ENCODE measurements around the gene UCP3. TPM values are rescaled to one million over a fixed set of nuclear protein-coding genes. Genes with fewer than 3 reads are reported as not detected.
A peak's percentile ranks its signal among the peaks of the same experiment; 100 is the strongest.

Gene UCP3, protein sequence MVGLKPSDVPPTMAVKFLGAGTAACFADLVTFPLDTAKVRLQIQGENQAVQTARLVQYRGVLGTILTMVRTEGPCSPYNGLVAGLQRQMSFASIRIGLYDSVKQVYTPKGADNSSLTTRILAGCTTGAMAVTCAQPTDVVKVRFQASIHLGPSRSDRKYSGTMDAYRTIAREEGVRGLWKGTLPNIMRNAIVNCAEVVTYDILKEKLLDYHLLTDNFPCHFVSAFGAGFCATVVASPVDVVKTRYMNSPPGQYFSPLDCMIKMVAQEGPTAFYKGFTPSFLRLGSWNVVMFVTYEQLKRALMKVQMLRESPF
- 1 to 10 TPM; 1.9 to 3.5 TPM for total RNA-seq
- 0.61 TPM for polyA plus RNA-seq (2013, experiment 1 of 2)
- polyA plus RNA-seq (2013, experiment 2 of 2) = 1.1 TPM
- long read RNA-seq, experiment 1 = 0 reads
- long read RNA-seq, experiment 2 = 0 reads
- long read RNA-seq, experiment 3, partial matches to known transcripts = 0 of 1 reads
- long read RNA-seq, experiment 3, other reads (novel, unspliced or antisense) = 1 of 1 reads
- long read RNA-seq, experiment 4 = 0 reads

DNA sequence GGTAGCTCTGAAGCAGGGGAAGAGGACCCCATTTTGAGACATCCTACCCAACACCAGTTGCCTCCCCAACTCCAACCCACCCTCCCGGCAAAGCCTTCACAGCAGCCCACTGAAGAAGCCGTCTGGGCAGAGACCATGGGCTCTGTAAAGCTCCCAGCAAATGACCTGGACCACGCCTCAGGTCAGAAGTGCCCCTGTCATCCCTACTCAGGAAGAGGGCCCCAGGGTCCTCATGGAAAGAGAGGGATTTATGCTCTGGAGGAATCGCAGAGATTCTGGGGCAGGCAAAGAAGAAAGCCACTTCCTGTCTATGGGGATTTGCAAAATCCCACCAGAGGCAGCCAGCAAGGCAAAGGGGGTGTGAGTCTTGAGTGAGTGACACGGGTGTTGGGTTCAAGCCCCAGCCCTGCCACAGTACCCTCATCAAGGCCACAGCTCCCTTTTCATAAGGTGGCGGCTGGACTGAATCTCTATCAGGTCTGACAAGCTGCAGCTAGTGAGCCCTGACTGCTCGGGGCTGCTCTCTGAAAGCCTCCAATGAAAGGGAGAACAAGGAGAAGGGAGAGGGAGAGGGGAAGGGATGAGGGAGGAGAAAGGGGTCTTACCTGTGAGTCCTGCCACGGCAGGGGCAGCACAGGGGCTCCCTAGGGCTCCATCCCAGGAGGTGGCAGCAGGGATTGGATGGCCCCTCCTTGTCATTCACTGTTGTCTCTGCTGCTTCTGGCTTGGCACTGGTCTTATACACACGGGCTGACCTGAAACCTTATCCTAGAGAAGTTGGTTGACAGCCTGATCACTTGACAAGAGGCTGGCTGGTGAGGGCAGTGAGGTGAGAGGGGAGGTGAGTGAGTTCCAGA is at the start of gene UCP3:
TSS of gene UCP3 (minus strand) at position 713 of the 857 bp plus-strand sequence. CDS start 2,043 bp downstream, outside the sequence.
- no peak within 1 kb of the TSS for H3K9ac ChIP-seq (ENCODE audit: extremely low read depth, low read length, poor library complexity, severe bottlenecking)
- H3K36me3 Mint-ChIP-seq (ENCODE audit: low read depth) = peaks cover 11% of the 10 kb centered on the region
- H3K4me3 ChIP-seq (ENCODE audit: low read length) = no peak within 1 kb of the TSS
- peak; percentile 52 for DNase-seq
- peaks cover 17% of the 10 kb centered on the region for H3K4me1 Mint-ChIP-seq
- no peak within 1 kb of the TSS for H3K4me3 Mint-ChIP-seq
- no peaks in the 10 kb centered on the region for H3K27me3 Mint-ChIP-seq (ENCODE audit: insufficient read depth)
- no peak within 1 kb of the TSS for H3K27ac Mint-ChIP-seq
- TF ChIP-seq, protein P1, sequence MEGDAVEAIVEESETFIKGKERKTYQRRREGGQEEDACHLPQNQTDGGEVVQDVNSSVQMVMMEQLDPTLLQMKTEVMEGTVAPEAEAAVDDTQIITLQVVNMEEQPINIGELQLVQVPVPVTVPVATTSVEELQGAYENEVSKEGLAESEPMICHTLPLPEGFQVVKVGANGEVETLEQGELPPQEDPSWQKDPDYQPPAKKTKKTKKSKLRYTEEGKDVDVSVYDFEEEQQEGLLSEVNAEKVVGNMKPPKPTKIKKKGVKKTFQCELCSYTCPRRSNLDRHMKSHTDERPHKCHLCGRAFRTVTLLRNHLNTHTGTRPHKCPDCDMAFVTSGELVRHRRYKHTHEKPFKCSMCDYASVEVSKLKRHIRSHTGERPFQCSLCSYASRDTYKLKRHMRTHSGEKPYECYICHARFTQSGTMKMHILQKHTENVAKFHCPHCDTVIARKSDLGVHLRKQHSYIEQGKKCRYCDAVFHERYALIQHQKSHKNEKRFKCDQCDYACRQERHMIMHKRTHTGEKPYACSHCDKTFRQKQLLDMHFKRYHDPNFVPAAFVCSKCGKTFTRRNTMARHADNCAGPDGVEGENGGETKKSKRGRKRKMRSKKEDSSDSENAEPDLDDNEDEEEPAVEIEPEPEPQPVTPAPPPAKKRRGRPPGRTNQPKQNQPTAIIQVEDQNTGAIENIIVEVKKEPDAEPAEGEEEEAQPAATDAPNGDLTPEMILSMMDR (conservative IDR thresholded peaks at IDR 0.05) = no peak
- no peak within 1 kb of the TSS for H3K27ac ChIP-seq (ENCODE audit: low read depth, low read length)
- no peaks in the 10 kb centered on the region for H3K4me1 ChIP-seq (ENCODE audit: control insufficient read depth, insufficient read depth, low read length)
- no peaks in the 10 kb centered on the region for H3K36me3 ChIP-seq (ENCODE audit: control insufficient read depth, insufficient read depth, low read length)
- WGBS, 2 experiments (ENCODE audit: insufficient coverage in 1 of 2, insufficient read length in 1 of 2) = 60 to 84% methylated on average over 1 to 9 of the region's 9 CpGs
- no peaks in the 10 kb centered on the region for H3K27me3 ChIP-seq (ENCODE audit: control insufficient read depth, insufficient read depth, low read length, poor library complexity, severe bottlenecking)
- no peaks in the 10 kb centered on the region for H3K9me3 ChIP-seq (ENCODE audit: control insufficient read depth, low read length)
- H3K9me3 Mint-ChIP-seq = no peaks in the 10 kb centered on the region

DNA sequence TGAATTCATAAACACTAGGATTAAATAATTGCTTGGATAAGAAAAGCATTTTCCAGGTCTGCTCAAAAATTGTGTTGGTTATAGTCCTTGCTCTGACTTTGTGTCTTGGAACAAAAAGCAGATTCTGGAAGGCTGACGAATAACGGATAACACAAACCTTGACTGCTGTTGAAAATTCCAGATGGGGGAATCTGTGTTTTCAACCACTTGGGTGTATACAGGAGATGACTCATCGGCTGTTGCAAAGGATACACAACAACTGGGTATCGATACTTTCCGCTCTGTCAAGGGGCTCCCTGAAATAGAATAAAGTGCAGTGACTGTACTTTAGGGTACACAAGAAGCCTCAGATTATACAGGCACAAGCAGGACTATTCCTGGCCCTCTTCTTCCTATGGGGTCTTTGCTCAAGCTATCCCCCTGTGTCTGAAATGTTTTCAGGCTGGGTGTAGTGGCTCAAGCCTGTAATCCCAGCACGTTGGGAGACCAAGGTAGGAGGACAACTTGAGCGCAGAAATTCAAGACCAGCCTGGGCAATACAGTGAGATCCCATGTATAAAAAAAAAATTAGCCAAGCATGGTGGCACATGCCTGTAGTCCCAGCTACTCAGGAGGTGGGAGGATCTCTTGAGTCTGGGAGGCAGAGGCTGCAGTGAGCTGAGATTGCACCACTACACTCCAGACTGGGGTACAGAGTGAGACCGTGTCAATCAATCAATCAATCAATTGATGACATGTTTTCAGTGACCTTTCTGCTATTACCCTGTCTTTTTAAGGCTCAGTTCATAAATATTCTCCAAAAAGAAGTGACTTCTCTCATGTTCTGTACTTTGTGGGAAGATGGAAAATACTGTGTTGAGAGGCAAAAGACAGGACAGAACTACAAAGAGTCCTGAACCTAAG is 48.6 kb upstream of the UCP3 start:
- Mint-ChIP-seq H3K36me3 (ENCODE audit: low read depth) (peaks cover 31% of the 10 kb centered on the region), H3K27me3 (ENCODE audit: insufficient read depth) (no peaks in the 10 kb centered on the region), H3K9me3 (peaks cover 11% of the 10 kb centered on the region), H3K4me3 (no peak overlapping the region), H3K4me1 (peaks cover 12% of the 10 kb centered on the region), H3K27ac (no peak overlapping the region)
- DNase-seq = no peak
- Histone ChIP-seq H3K4me3 (ENCODE audit: low read length) (no peak overlapping the region), H3K4me1 (ENCODE audit: control insufficient read depth, insufficient read depth, low read length) (no peaks in the 10 kb centered on the region), H3K9ac (ENCODE audit: extremely low read depth, low read length, poor library complexity, severe bottlenecking) (no peak overlapping the region), H3K27ac (ENCODE audit: low read depth, low read length) (no peak overlapping the region), H3K27me3 (ENCODE audit: control insufficient read depth, insufficient read depth, low read length, poor library complexity, severe bottlenecking) (no peaks in the 10 kb centered on the region), H3K36me3 (ENCODE audit: control insufficient read depth, insufficient read depth, low read length) (no peaks in the 10 kb centered on the region), H3K9me3 (ENCODE audit: control insufficient read depth, low read length) (no peaks in the 10 kb centered on the region)
- 95 to 97% methylated on average over 8 of the region's 8 CpGs for WGBS, 2 experiments (ENCODE audit: insufficient coverage in 1 of 2, insufficient read length in 1 of 2)
- TF ChIP-seq, protein P1 (conservative IDR thresholded peaks at IDR 0.05) = no peak

DNA sequence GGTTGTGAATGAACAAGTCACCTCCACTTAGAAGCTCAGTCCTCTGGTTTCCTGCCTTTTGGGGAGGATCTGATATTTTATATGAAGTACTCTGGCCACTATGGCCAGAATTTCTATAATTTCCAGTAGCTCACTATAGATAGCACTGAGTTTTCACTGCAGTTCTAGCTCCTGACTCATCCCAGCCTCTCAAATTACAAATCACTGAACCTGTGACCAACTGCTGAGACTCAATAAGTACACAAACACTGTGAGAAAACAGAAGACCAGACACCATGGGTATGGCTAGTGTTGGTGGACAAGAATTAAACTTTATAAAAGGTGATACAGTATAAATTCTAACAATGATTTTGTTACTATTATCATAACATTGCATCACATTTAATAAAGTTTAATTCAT is 47.1 kb upstream of the UCP3 start:
- no peak overlapping the region for H3K27ac ChIP-seq (ENCODE audit: low read depth, low read length)

More for the DNA sequence above, 47.1 kb upstream of the UCP3 start:
- H3K4me3 Mint-ChIP-seq = no peak overlapping the region
- no peak for DNase-seq
- H3K27me3 Mint-ChIP-seq (ENCODE audit: insufficient read depth) = no peaks in the 10 kb centered on the region
- Histone ChIP-seq H3K36me3 (ENCODE audit: control insufficient read depth, insufficient read depth, low read length) (no peaks in the 10 kb centered on the region), H3K4me3 (ENCODE audit: low read length) (no peak overlapping the region), H3K9ac (ENCODE audit: extremely low read depth, low read length, poor library complexity, severe bottlenecking) (no peak overlapping the region), H3K9me3 (ENCODE audit: control insufficient read depth, low read length) (no peaks in the 10 kb centered on the region), H3K4me1 (ENCODE audit: control insufficient read depth, insufficient read depth, low read length) (no peaks in the 10 kb centered on the region), H3K27me3 (ENCODE audit: control insufficient read depth, insufficient read depth, low read length, poor library complexity, severe bottlenecking) (no peaks in the 10 kb centered on the region)
- H3K9me3 Mint-ChIP-seq = peaks cover 11% of the 10 kb centered on the region
- peaks cover 12% of the 10 kb centered on the region for H3K4me1 Mint-ChIP-seq
- TF ChIP-seq, protein P1 (conservative IDR thresholded peaks at IDR 0.05) = no peak
- H3K27ac Mint-ChIP-seq = peak overlapping the region; percentile 5
- H3K36me3 Mint-ChIP-seq (ENCODE audit: low read depth) = peaks cover 29% of the 10 kb centered on the region
